IMR-90 (cell line): ENCODE measurements around the gene ALKBH6. TPM values are rescaled to one million over a fixed set of nuclear protein-coding genes. Genes with fewer than 3 reads are reported as not detected.

Experiments
- ATAC-seq: fragments of 200-7000 bp; cut with Tn5 transposase; 2 replicates; pipeline ENCODE4 v1.9.1; 2020; ENCODE audit warnings: low read depth, mild to moderate bottlenecking, moderate library complexity
- BruUV-seq: library from RNA; stranded (reverse); fragments of 400-500 nt; replicated peaks from 2 replicates; lab custom pipeline; 2021; lab: Mats Ljungman, UMichigan
- CTCF ChIA-PET: fragments of 300-600 bp; formaldehyde crosslinking; extraction: SDS; loops from one replicate; lab custom pipeline; 2021; ENCODE audit warnings: antibody characterized with exemption; lab: Yijun Ruan, JAX
- POLR2A ChIA-PET: fragments of 300-600 bp; sonication (Branson Sonifier 250); formaldehyde crosslinking; loops from one replicate; lab custom pipeline; 2022; ENCODE audit warnings: antibody characterized with exemption; ENCODE audit not compliant: unreplicated experiment; lab: Charles Lee
- DNase-seq: peaks from one replicate; pipeline ENCODE4 v3.0.0; 2013
- H2AFZ ChIP-seq: replicated peaks from 2 replicates; pipeline ENCODE3; 2013; ENCODE audit warnings: low read length, mild to moderate bottlenecking; ENCODE audit not compliant: poor library complexity
- H2AK5ac ChIP-seq: 2 replicates; pipeline ENCODE4 v1.6.1; 2013; ENCODE audit warnings: low read depth, low read length, inconsistent platforms
- H2AK9ac ChIP-seq: replicated peaks from 2 replicates; pipeline ENCODE3; 2013; ENCODE audit warnings: mild to moderate bottlenecking, low read depth, low read length, moderate library complexity; ENCODE audit not compliant: poor library complexity
- H2BK120ac ChIP-seq: 2 replicates; pipeline ENCODE4 v1.6.1; 2013; ENCODE audit warnings: low read depth, low read length, inconsistent platforms
- H2BK15ac ChIP-seq: 3 replicates; pipeline ENCODE4 v1.6.1; 2013; ENCODE audit warnings: low read depth, low read length, inconsistent platforms
- H2BK20ac ChIP-seq: 2 replicates; pipeline ENCODE4 v1.6.1; 2013; ENCODE audit warnings: low read depth, mild to moderate bottlenecking, inconsistent platforms, low read length, moderate library complexity
- H2BK5ac ChIP-seq: 2 replicates; pipeline ENCODE4 v1.6.1; 2013; ENCODE audit warnings: mild to moderate bottlenecking, low read depth, low read length, inconsistent platforms; ENCODE audit not compliant: poor library complexity, severe bottlenecking
- H3K14ac ChIP-seq: replicated peaks from 2 replicates; pipeline ENCODE4 v1.6.1; 2013; ENCODE audit warnings: low read depth, low read length, inconsistent platforms
- H3K18ac ChIP-seq: 2 replicates; pipeline ENCODE4 v1.6.1; 2013; ENCODE audit warnings: low read depth, low read length, control low read depth
- H3K23ac ChIP-seq: 2 replicates; pipeline ENCODE4 v1.6.1; 2013; ENCODE audit warnings: low read depth, low read length, inconsistent platforms
- H3K27ac ChIP-seq: 2 replicates; pipeline ENCODE4 v1.5.1; 2013; ENCODE audit warnings: mild to moderate bottlenecking, control low read depth, low read length; ENCODE audit not compliant: insufficient read depth
- H3K27me3 ChIP-seq: 2 replicates; pipeline ENCODE4 v1.6.1; 2013; ENCODE audit warnings: low read length; ENCODE audit not compliant: control insufficient read depth, insufficient read depth
- H3K36me3 ChIP-seq: 2 replicates; pipeline ENCODE4 v1.6.1; 2013; ENCODE audit warnings: low read length, mixed read lengths; ENCODE audit not compliant: control insufficient read depth, insufficient read depth
- H3K4ac ChIP-seq: 2 replicates; pipeline ENCODE4 v1.6.1; 2013; ENCODE audit warnings: low read depth, low read length, inconsistent platforms
- H3K4me1 ChIP-seq: 2 replicates; pipeline ENCODE4 v1.6.1; 2013; ENCODE audit warnings: low read length, mixed read lengths; ENCODE audit not compliant: control insufficient read depth, insufficient read depth
- H3K4me2 ChIP-seq: 2 replicates; pipeline ENCODE4 v1.6.1; 2013; ENCODE audit warnings: low read depth, mild to moderate bottlenecking, control low read depth, low read length, moderate library complexity
- H3K4me3 ChIP-seq: 2 replicates; pipeline ENCODE4 v1.5.1; 2013; ENCODE audit warnings: low read depth, mild to moderate bottlenecking, control low read depth, low read length, moderate library complexity; ENCODE audit not compliant: insufficient read depth
- H3K56ac ChIP-seq: 2 replicates; pipeline ENCODE4 v1.6.1; 2013; ENCODE audit warnings: low read length, inconsistent platforms; ENCODE audit not compliant: insufficient read depth; ENCODE audit errors: extremely low read depth
- H3K79me1 ChIP-seq, 2 experiments: 2 replicates each; pipeline ENCODE4 v1.6.1; 2013; ENCODE audit warnings: low read length in 2 of 2, inconsistent platforms in 1 of 2, low read depth in 1 of 2
- H3K9ac ChIP-seq: 2 replicates; pipeline ENCODE4 v1.6.1; 2013; ENCODE audit warnings: low read depth, low read length, control low read depth
- H3K9me1 ChIP-seq: 2 replicates; pipeline ENCODE4 v1.6.1; 2013; ENCODE audit warnings: low read length, inconsistent platforms; ENCODE audit not compliant: insufficient read depth
- H3K9me3 ChIP-seq: 2 replicates; pipeline ENCODE4 v1.6.1; 2013; ENCODE audit warnings: low read length; ENCODE audit not compliant: control insufficient read depth, insufficient read depth
- H4K20me1 ChIP-seq: 2 replicates; pipeline ENCODE4 v1.6.1; 2013; ENCODE audit warnings: low read length, inconsistent platforms; ENCODE audit not compliant: insufficient read depth
- H4K5ac ChIP-seq: 2 replicates; pipeline ENCODE4 v1.6.1; 2013; ENCODE audit warnings: mild to moderate bottlenecking, low read depth, low read length, control low read depth
- H4K8ac ChIP-seq, 2 experiments: 2 replicates each; pipeline ENCODE4 v1.6.1; 2013; ENCODE audit warnings: low read depth in 2 of 2, low read length in 2 of 2, control low read depth in 1 of 2, inconsistent platforms in 1 of 2
- H4K91ac ChIP-seq: 2 replicates; pipeline ENCODE4 v1.6.1; 2013; ENCODE audit warnings: low read depth, low read length, inconsistent platforms; ENCODE audit not compliant: insufficient read depth
- CEBPB ChIP-seq: IDR thresholded peaks from 2 replicates; pipeline ENCODE4 v1.6.1; 2012; ENCODE audit warnings: low read depth, low read length, improper control_type of control experiment
- CHD1 ChIP-seq: IDR thresholded peaks from 2 replicates; pipeline ENCODE4 v1.6.1; 2012; ENCODE audit warnings: low read depth, low read length, improper control_type of control experiment
- WGBS, 2 experiments: methylation state at CpG; one replicate each; pipeline versions ENCODE4 v1.1.5 to v1.1.7; 2013; ENCODE audit warnings: missing lambda C conversion rate in 2 of 2; ENCODE audit not compliant: insufficient read length in 1 of 2; ENCODE audit errors: extremely low coverage in 2 of 2; 5-methylcytosine and 5-hydroxymethylcytosine counted together
- dilution Hi-C: fragments of 300-500 bp; cut with HindIII; formaldehyde crosslinking; loops from one replicate; pipeline ENCODE4 v1.14.3; 2018; ENCODE audit warnings: low sequenced_read_pairs; ENCODE audit not compliant: unreplicated experiment
- in situ Hi-C: fragments of 300-500 bp; cut with MboI; formaldehyde crosslinking; loops from 3 replicates; pipeline ENCODE4 v1.14.3; 2019; ENCODE audit warnings: low sequenced_read_pairs, inconsistent platforms, mixed read lengths
- intact Hi-C: fragments of 100-400 bp; cut with micrococcal nuclease; formaldehyde crosslinking; loops from 2 replicates; pipeline ENCODE4 v1.10.0; 2022
- polyA plus RNA-seq, 3 experiments: library from polyadenylated mRNA; depleted of rRNA; stranded (reverse); fragments of >200 nt; gene quantifications; 2 replicates each; pipeline ENCODE4 v1.2.3, GENCODE V29; 2012; ENCODE audit warnings: low replicate concordance in 1 of 3
- total RNA-seq: library from RNA; depleted of rRNA; stranded (reverse); fragments of >200 nt; gene quantifications from 2 replicates; pipeline ENCODE4 v1.2.3, GENCODE V29; 2012

Gene ALKBH6
- total and polyA plus RNA-seq, 2 of the 4 experiments (the other 2 are of a cell fraction): 12.9 to 38.7 TPM

GRCh38 chr19:35995048-35995993 lies 18.7 kb downstream of the ALKBH6 start, which contains the start of gene SDHAF1:
TSS of gene SDHAF1 (plus strand) at chr19:35995188. CDS start at chr19:35995275, 87 bp downstream.
- Histone ChIP-seq H3K27me3 (no peaks in the 10 kb centered on the region), H2BK20ac (no peak within 1 kb of the TSS), H3K4ac (peak within 1 kb of the TSS; percentile 94), H4K20me1 (peaks cover 19% of the 10 kb centered on the region; the same call in 1 of the 2 replicates), H3K9me3 (no peaks in the 10 kb centered on the region), H3K56ac (0 out of 2 replicates have a peak within 1 kb of the TSS, but pooled peaks have one; percentile 66), H3K18ac (peak within 1 kb of the TSS; percentile 39), H3K4me2 (peak within 1 kb of the TSS; percentile 90), H2BK5ac (peak within 1 kb of the TSS; percentile 71), H4K5ac (peak within 1 kb of the TSS; percentile 93), H3K4me3 (peak within 1 kb of the TSS; percentile 71), H3K9me1 (no peaks in the 10 kb centered on the region; the same call in 1 of the 2 replicates), H3K4me1 (peaks cover 2% of the 10 kb centered on the region; the same call in 1 of the 2 replicates), H2BK120ac (no peak within 1 kb of the TSS; the same call in 1 of the 2 replicates), H3K36me3 (peaks cover 2% of the 10 kb centered on the region; the same call in 1 of the 2 replicates), H2AK9ac (peak within 1 kb of the TSS; percentile 93), H3K27ac (peak within 1 kb of the TSS; percentile 67), H2AFZ (peak within 1 kb of the TSS; percentile 99), H4K8ac (peak within 1 kb of the TSS; percentile 83 to 100), H3K14ac (peak within 1 kb of the TSS; percentile 93), H3K79me1 (peaks cover 13 to 46% of the 10 kb centered on the region in 2 experiments; a peak in 3 of 4 replicates), H4K91ac (peak within 1 kb of the TSS; percentile 85; the same call in 1 of the 2 replicates), H3K23ac (peak within 1 kb of the TSS; percentile 90), H2AK5ac (peak within 1 kb of the TSS; percentile 27; the same call in 1 of the 2 replicates), H2BK15ac (no peak within 1 kb of the TSS), H3K9ac (peak within 1 kb of the TSS; percentile 70)
- dilution Hi-C loops: no loop called here
- POLR2A ChIA-PET: no interaction called here
- DNase-seq (peak; percentile 90), ATAC-seq (peak; percentile 91)
- no peak for TF ChIP-seq CHD1
- TF ChIP-seq CEBPB: peak; percentile 95
- no TSS peak for BruUV-seq
- 1% methylated on average over 47 of the region's 97 CpGs; no CpG with 5 or more reads in 1 of the 2 experiments for WGBS, 2 experiments
- intact Hi-C loops: loop anchor here (2.0 kb wide), 1 partner anchor 59 kb away; the partner anchor contains the start of genes THAP8 and WDR62
- in situ Hi-C loops: no loop called here
- CTCF ChIA-PET: interaction anchor here (1.4 kb wide), 1 partner anchor 48 kb away, joined by 3 read pairs; no protein-coding TSS in a partner anchor
